GM12878 (cell line): ENCODE results near the gene ARHGEF38. TPM values are rescaled to one million over a fixed set of nuclear protein-coding genes. Genes with fewer than 3 reads are reported as not detected.

ENCODE experiments used
- ATAC-seq: fragments of 200-7000 bp; cut with Tn5 transposase; 3 replicates; pipeline ENCODE4 v1.9.1; 2020; ENCODE audit warnings: mild to moderate bottlenecking, moderate library complexity
- BruUV-seq: library from RNA; stranded (reverse); fragments of 400-500 nt; replicated peaks from 2 replicates; lab custom pipeline; 2021; lab: Mats Ljungman, UMichigan
- CTCF ChIA-PET: fragments of 300-600 bp; sonication (Branson Sonifier 250); formaldehyde crosslinking; extraction: SDS; loops from one replicate; lab custom pipeline; 2021; ENCODE audit warnings: inconsistent platforms; lab: Yijun Ruan, JAX
- POLR2A ChIA-PET: fragments of 350-600 bp; formaldehyde crosslinking; extraction: SDS; loops from one replicate; lab custom pipeline; 2021; ENCODE audit warnings: inconsistent platforms; lab: Charles Lee
- RAD21 ChIA-PET: fragments of 300-600 bp; sonication (Branson Sonifier 250); formaldehyde crosslinking; loops from one replicate; lab custom pipeline; 2023; ENCODE audit warnings: antibody characterized with exemption; ENCODE audit not compliant: unreplicated experiment; lab: Charles Lee
- SMC1A ChIA-PET: fragments of 300-600 bp; sonication (Branson Sonifier 250); formaldehyde crosslinking; loops from one replicate; lab custom pipeline; 2023; ENCODE audit not compliant: unreplicated experiment, uncharacterized antibody; lab: Charles Lee
- DNase-seq: peaks from one replicate; pipeline ENCODE4 v3.0.0-alpha.2; 2011; ENCODE audit warnings: low read depth, low spot score
- FAIRE-seq: peaks from 3 replicates; lab custom pipeline; 2011; peaks lifted over from hg19 to GRCh38; lab: Jason Lieb, UNC
- H2AFZ ChIP-seq: 2 replicates; pipeline ENCODE4 v1.6.0; 2011; ENCODE audit warnings: low read depth, low read length, control low read depth; ENCODE audit not compliant: control insufficient read depth
- H3K27ac ChIP-seq: 2 replicates; pipeline ENCODE4 v1.5.1; 2011; ENCODE audit warnings: control low read depth; ENCODE audit not compliant: control insufficient read depth, insufficient read depth
- H3K27me3 ChIP-seq, 2 experiments: replicated peaks in 1 of 2; 2 replicates each; pipeline versions ENCODE4 v1.6.0 to v1.6.1; 2011; ENCODE audit warnings: low read length in 1 of 2; ENCODE audit not compliant: control insufficient read depth in 2 of 2, insufficient read depth in 2 of 2
- H3K36me3 ChIP-seq, 2 experiments: 2 replicates each; pipeline ENCODE4 v1.5.1; 2011; ENCODE audit warnings: low read length in 1 of 2; ENCODE audit not compliant: control insufficient read depth in 2 of 2, insufficient read depth in 2 of 2
- H3K4me1 ChIP-seq: 2 replicates; pipeline ENCODE4 v1.6.1; 2011; ENCODE audit warnings: mild to moderate bottlenecking, low read length, moderate library complexity, mixed read lengths; ENCODE audit not compliant: control insufficient read depth, insufficient read depth
- H3K4me2 ChIP-seq: 2 replicates; pipeline ENCODE4 v1.6.0; 2011; ENCODE audit warnings: control low read depth; ENCODE audit not compliant: control insufficient read depth, insufficient read depth
- H3K4me3 ChIP-seq: fragments of 200-600 bp; sonication (generic); 2 replicates; pipeline ENCODE4 v1.5.1; 2016
- H3K79me2 ChIP-seq: 2 replicates; pipeline ENCODE4 v1.6.0; 2011; ENCODE audit warnings: low read length; ENCODE audit not compliant: control insufficient read depth, insufficient read depth
- H3K9ac ChIP-seq: 2 replicates; pipeline ENCODE4 v1.8.0; 2011; ENCODE audit warnings: low read length, control low read depth, mixed read lengths; ENCODE audit not compliant: control insufficient read depth, insufficient read depth
- H3K9me3 ChIP-seq: replicated peaks from 3 replicates; pipeline ENCODE4 v1.5.1; 2011; ENCODE audit warnings: mild to moderate bottlenecking, low read length; ENCODE audit not compliant: control insufficient read depth, insufficient read depth
- H4K20me1 ChIP-seq: 2 replicates; pipeline ENCODE4 v1.6.0; 2011; ENCODE audit not compliant: control insufficient read depth, insufficient read depth
- ASH2L ChIP-seq: fragments of 300-600, 200-600 bp; sonication (generic); IDR thresholded peaks from 2 replicates; pipeline ENCODE4 v1.6.1; 2017; ENCODE audit warnings: low read depth, mild to moderate bottlenecking, borderline replicate concordance
- BCL11A ChIP-seq: IDR thresholded peaks from 2 replicates; pipeline ENCODE4 v1.6.1; 2011; ENCODE audit warnings: low read depth, low read length
- BHLHE40 ChIP-seq, 2 experiments: fragments of 450-650 bp in 1 of 2; IDR thresholded peaks; 2 replicates each; pipeline ENCODE4 v1.6.1; 2011 to 2017; ENCODE audit warnings: low read depth in 2 of 2, borderline replicate concordance in 1 of 2, improper control_type of control experiment in 1 of 2, low read length in 1 of 2, mild to moderate bottlenecking in 1 of 2
- CHD1 ChIP-seq: IDR thresholded peaks from 2 replicates; pipeline ENCODE4 v1.6.1; 2012; ENCODE audit warnings: low read depth, low read length, improper control_type of control experiment
- EZH2 ChIP-seq: IDR thresholded peaks from 2 replicates; pipeline ENCODE4 v1.6.1; 2012; ENCODE audit warnings: low read depth, mild to moderate bottlenecking, control low read depth, inconsistent platforms, low read length, borderline replicate concordance; ENCODE audit not compliant: control insufficient read depth
- FOS ChIP-seq: IDR thresholded peaks from 3 replicates; pipeline ENCODE4 v1.6.1; 2011; ENCODE audit warnings: borderline replicate concordance; ENCODE audit not compliant: insufficient read length; ENCODE audit errors: extremely low read depth
- NFIC ChIP-seq: IDR thresholded peaks from 2 replicates; pipeline ENCODE4 v1.6.1; 2012; ENCODE audit warnings: low read depth, mild to moderate bottlenecking, inconsistent platforms, low read length, moderate library complexity
- NR2C1 ChIP-seq: fragments of 450-650 bp; IDR thresholded peaks from 2 replicates; pipeline ENCODE4 v1.6.1; 2017; ENCODE audit warnings: antibody characterized with exemption, mild to moderate bottlenecking, moderate library complexity
- ZBTB40 ChIP-seq: fragments of 450-650 bp; IDR thresholded peaks from 2 replicates; pipeline ENCODE4 v1.6.1; 2016; ENCODE audit warnings: mild to moderate bottlenecking, moderate library complexity, borderline replicate concordance
- WGBS: methylation state at CpG from one replicate; pipeline ENCODE4 v1.1.6; 2016; ENCODE audit warnings: low lambda C conversion rate; ENCODE audit not compliant: insufficient replicate concordance, insufficient coverage; ENCODE audit errors: missing lambda C conversion rate; 5-methylcytosine and 5-hydroxymethylcytosine counted together
- in situ Hi-C: fragments of 300-500 bp; cut with MboI; formaldehyde crosslinking; loops from 9 replicates; pipeline ENCODE4 v1.14.3; 2018; ENCODE audit warnings: mixed read lengths
- intact Hi-C: fragments of 100-400 bp; cut with micrococcal nuclease; formaldehyde crosslinking; loops from one replicate; pipeline ENCODE4 v1.14.2; 2022; ENCODE audit not compliant: unreplicated experiment
- polyA plus RNA-seq, 11 experiments: library from polyadenylated mRNA; depleted of rRNA in 4 of 11; unstranded in 6 of 11; stranded (reverse) in 5 of 11; fragments of >200 nt; fragmentation: Nextera tagmentation in 4 of 11; fragmentation: Illumina TruSeq in 1 of 11; extraction: Ambion mirVana in 4 of 11; extraction: Trizol in 1 of 11; gene quantifications; 1 replicate in 1 of 11; 2 replicates in 10 of 11; pipeline versions ENCODE4 v1.2.1 to v1.2.3, GENCODE V29; 2011 to 2016; ENCODE audit warnings: inconsistent platforms in 2 of 11, missing spikeins in 2 of 11, low read depth in 1 of 11
- total RNA-seq, 4 experiments: library from RNA; depleted of rRNA in 3 of 4; stranded (reverse); fragments of >200 nt in 3 of 4; fragmentation: Illumina TruSeq in 1 of 4; extraction: Trizol in 1 of 4; gene quantifications; 2 replicates each; pipeline versions ENCODE4 v1.2.1 to v1.2.3, GENCODE V29; 2013 to 2021
- TF ChIP-seq, protein P1 (sequence below): fragments of 450-650 bp; IDR thresholded peaks from 2 replicates; pipeline ENCODE4 v1.6.1; 2014; ENCODE audit warnings: mild to moderate bottlenecking
- TF ChIP-seq, protein P2 (sequence below): fragments of 450-650 bp; IDR thresholded peaks from 2 replicates; pipeline ENCODE4 v1.6.1; 2017; ENCODE audit warnings: mild to moderate bottlenecking
- TF ChIP-seq, protein P3 (sequence below): fragments of 450-650 bp; formaldehyde crosslinking; IDR thresholded peaks from 2 replicates; pipeline ENCODE4 v1.5.0; 2022; ENCODE audit warnings: mild to moderate bottlenecking, missing genetic modification characterization

ARHGEF38 gene
- total and polyA plus RNA-seq, 10 of the 15 experiments (the other 5 are each of a cell fraction or from before 2014, with no cell fraction given) = 0.01 to 1.1 (median 0.09) TPM; not detected in 2

DNA sequence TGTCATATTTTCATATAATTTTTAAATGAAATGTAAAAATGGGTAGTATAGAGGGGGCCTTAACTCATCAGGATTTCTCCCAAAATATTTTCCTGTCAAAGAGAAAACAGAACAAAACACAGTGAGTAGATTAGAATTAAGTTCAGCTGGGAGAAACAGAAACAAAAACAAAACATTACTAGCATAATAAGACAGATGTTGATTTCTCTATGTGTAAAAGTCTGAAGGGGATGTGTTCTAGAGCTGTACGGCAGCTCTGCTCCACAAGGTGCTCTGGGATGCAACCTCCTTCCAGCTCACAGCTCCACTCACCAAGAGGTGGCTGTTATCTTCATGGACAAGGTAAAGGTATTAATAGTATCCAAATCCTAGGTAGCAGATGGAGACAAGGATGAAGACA, 72.8 kb downstream of the ARHGEF38 start (continued):
- TF ChIP-seq ZBTB40 = no peak

GRCh38 chr4:105626846-105627245, 74.4 kb downstream of the ARHGEF38 start:
- no peak overlapping the region for H3K4me2 ChIP-seq
- no peaks in the 10 kb centered on the region for H3K36me3 ChIP-seq
- no peak overlapping the region for H2AFZ ChIP-seq
- H3K4me3 ChIP-seq = no peak overlapping the region
- DNase-seq (no peak), FAIRE-seq (no peak), ATAC-seq (no peak)
- peaks cover 18% of the 10 kb centered on the region for H3K4me1 ChIP-seq
- intact Hi-C loops = no loop called here
- 21% methylated on average over 2 of the region's 2 CpGs for WGBS
- H3K9me3 ChIP-seq = no peaks in the 10 kb centered on the region
- ChIA-PET CTCF (no interaction called here), POLR2A (no interaction called here), SMC1A (interaction anchor here (1.2 to 1.9 kb wide), 2 partner anchors 18 to 47 kb away, joined by 3 to 5 read pairs; no protein-coding TSS in a partner anchor), RAD21 (no interaction called here)
- H4K20me1 ChIP-seq = no peaks in the 10 kb centered on the region
- H3K27me3 ChIP-seq = no peaks in the 10 kb centered on the region
- no TSS peak for BruUV-seq
- in situ Hi-C loops = no loop called here
- no peak overlapping the region for H3K9ac ChIP-seq
- H3K79me2 ChIP-seq = no peaks in the 10 kb centered on the region
- no peak overlapping the region for H3K27ac ChIP-seq
- TF ChIP-seq NFIC (no peak), EZH2 (no peak), NR2C1 (no peak), ASH2L (no peak), CHD1 (no peak), BHLHE40 (IDR thresholded peaks at IDR 0.05; ENCODE audit: borderline replicate concordance in 1 of 2, low read depth in 2 of 2, low read length in 1 of 2) (no peak), BCL11A (no peak), FOS (no peak)
- TF ChIP-seq, protein P1, sequence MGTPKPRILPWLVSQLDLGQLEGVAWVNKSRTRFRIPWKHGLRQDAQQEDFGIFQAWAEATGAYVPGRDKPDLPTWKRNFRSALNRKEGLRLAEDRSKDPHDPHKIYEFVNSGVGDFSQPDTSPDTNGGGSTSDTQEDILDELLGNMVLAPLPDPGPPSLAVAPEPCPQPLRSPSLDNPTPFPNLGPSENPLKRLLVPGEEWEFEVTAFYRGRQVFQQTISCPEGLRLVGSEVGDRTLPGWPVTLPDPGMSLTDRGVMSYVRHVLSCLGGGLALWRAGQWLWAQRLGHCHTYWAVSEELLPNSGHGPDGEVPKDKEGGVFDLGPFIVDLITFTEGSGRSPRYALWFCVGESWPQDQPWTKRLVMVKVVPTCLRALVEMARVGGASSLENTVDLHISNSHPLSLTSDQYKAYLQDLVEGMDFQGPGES = no peak
- TF ChIP-seq, protein P2, sequence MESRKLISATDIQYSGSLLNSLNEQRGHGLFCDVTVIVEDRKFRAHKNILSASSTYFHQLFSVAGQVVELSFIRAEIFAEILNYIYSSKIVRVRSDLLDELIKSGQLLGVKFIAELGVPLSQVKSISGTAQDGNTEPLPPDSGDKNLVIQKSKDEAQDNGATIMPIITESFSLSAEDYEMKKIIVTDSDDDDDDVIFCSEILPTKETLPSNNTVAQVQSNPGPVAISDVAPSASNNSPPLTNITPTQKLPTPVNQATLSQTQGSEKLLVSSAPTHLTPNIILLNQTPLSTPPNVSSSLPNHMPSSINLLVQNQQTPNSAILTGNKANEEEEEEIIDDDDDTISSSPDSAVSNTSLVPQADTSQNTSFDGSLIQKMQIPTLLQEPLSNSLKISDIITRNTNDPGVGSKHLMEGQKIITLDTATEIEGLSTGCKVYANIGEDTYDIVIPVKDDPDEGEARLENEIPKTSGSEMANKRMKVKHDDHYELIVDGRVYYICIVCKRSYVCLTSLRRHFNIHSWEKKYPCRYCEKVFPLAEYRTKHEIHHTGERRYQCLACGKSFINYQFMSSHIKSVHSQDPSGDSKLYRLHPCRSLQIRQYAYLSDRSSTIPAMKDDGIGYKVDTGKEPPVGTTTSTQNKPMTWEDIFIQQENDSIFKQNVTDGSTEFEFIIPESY = no peak
- TF ChIP-seq, protein P3, sequence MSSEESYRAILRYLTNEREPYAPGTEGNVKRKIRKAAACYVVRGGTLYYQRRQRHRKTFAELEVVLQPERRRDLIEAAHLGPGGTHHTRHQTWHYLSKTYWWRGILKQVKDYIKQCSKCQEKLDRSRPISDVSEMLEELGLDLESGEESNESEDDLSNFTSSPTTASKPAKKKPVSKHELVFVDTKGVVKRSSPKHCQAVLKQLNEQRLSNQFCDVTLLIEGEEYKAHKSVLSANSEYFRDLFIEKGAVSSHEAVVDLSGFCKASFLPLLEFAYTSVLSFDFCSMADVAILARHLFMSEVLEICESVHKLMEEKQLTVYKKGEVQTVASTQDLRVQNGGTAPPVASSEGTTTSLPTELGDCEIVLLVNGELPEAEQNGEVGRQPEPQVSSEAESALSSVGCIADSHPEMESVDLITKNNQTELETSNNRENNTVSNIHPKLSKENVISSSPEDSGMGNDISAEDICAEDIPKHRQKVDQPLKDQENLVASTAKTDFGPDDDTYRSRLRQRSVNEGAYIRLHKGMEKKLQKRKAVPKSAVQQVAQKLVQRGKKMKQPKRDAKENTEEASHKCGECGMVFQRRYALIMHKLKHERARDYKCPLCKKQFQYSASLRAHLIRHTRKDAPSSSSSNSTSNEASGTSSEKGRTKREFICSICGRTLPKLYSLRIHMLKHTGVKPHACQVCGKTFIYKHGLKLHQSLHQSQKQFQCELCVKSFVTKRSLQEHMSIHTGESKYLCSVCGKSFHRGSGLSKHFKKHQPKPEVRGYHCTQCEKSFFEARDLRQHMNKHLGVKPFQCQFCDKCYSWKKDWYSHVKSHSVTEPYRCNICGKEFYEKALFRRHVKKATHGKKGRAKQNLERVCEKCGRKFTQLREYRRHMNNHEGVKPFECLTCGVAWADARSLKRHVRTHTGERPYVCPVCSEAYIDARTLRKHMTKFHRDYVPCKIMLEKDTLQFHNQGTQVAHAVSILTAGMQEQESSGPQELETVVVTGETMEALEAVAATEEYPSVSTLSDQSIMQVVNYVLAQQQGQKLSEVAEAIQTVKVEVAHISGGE (CRISPR knock-in tag) = no peak
